Gastrocnemius medialis (tissue), 4 donors: ENCODE data around the gene PODN.

ENCODE experiments used
- POLR2A ChIP-seq, 2 donors: fragments of 450-650 bp; IDR thresholded peaks; one replicate each; pipeline ENCODE4 v1.6.1; 2017; ENCODE audit warnings: antibody characterized with exemption in 2 of 2, mild to moderate bottlenecking in 2 of 2, moderate library complexity in 2 of 2
- TF ChIP-seq, protein P1 (sequence below), 5 experiments: fragments of 450-650 bp in 3 of 5; fragments of 200-600 bp in 2 of 5; sonication (generic) in 2 of 5; IDR thresholded peaks in 4 of 5; conservative IDR thresholded peaks in 1 of 5; 1 replicate in 4 of 5; 2 replicates in 1 of 5; pipeline ENCODE4 v1.5.1; 2016 to 2019; ENCODE audit warnings: antibody characterized with exemption in 5 of 5, mild to moderate bottlenecking in 3 of 5, moderate library complexity in 3 of 5

DNA sequence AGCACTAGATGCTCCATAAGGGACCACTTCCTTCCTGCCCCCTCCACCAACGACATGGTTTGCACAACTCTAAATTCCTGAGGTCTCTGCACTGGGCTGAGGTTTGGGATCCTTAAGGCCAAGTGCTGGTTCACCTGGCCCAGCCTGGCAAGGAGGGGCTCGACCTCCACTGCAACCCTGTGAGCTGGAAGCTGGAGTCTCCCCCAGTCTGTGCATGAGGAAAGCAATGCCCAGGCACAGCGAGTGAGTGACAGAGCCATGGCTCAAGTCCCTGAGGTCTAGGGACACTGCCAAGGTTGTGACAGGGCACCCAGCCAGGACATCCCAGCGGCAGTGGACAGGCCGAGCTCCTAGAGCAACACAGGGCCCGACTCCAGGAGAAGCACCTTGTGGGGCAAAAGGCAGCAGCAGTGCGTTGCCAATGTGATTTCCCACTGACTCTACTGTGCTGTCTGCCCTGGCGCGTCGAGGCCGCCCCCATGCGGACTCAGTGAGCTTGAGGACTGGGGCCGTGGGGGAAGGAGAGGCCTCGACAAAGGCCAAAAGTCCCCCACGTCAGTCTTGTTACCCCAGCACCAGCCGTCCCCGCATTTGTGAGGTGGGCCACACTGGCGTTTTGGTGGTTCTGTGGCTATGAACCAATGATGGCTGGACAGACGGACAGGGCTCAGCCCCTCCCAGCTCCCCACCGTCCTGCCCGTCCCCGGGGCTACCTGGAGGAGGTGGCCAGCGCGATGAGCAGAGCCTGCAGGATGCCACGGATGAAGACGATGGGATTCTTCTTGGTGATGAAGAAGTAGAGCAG lies 30.0 kb downstream of the PODN start:
- no peak for TF ChIP-seq POLR2A (IDR thresholded peaks at IDR 0.05)
- TF ChIP-seq, protein P1, sequence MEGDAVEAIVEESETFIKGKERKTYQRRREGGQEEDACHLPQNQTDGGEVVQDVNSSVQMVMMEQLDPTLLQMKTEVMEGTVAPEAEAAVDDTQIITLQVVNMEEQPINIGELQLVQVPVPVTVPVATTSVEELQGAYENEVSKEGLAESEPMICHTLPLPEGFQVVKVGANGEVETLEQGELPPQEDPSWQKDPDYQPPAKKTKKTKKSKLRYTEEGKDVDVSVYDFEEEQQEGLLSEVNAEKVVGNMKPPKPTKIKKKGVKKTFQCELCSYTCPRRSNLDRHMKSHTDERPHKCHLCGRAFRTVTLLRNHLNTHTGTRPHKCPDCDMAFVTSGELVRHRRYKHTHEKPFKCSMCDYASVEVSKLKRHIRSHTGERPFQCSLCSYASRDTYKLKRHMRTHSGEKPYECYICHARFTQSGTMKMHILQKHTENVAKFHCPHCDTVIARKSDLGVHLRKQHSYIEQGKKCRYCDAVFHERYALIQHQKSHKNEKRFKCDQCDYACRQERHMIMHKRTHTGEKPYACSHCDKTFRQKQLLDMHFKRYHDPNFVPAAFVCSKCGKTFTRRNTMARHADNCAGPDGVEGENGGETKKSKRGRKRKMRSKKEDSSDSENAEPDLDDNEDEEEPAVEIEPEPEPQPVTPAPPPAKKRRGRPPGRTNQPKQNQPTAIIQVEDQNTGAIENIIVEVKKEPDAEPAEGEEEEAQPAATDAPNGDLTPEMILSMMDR (IDR thresholded peaks at IDR 0.05 in 4 of 5, conservative IDR thresholded peaks at IDR 0.05 in 1 of 5), result no peak
